Erythroblast (primary cell): ENCODE results near the gene FOXP1.

Experiments
- GATA1 ChIP-seq: IDR thresholded peaks from 2 replicates; pipeline ENCODE4 v1.6.1; 2011; ENCODE audit warnings: low read depth, mild to moderate bottlenecking, control low read depth, low read length, moderate library complexity
- POLR2A ChIP-seq: IDR thresholded peaks from 2 replicates; pipeline ENCODE4 v1.6.1; 2011; ENCODE audit warnings: mild to moderate bottlenecking, low read length

- no peak for TF ChIP-seq POLR2A
- TF ChIP-seq GATA1 = no peak
These were observed 23.8 kb upstream of the FOXP1 start for GRCh38 chr3:71607364-71607763.
